ENCODE data around the gene PTAR1.

Gene PTAR1

GRCh38 chr9:69671879-69672595 is 87.8 kb downstream of the PTAR1 start, which contains the start of gene APBA1:
Gene APBA1, minus strand, starts transcription at chr9:69672371.
- DNase-seq (peak; percentile 38 to 45), ATAC-seq (peak; percentile 54)
- Mint-ChIP-seq H3K27ac (peak within 1 kb of the TSS in 1 of 2 donors; percentile 11), H3K4me1 (peaks cover 24% of the 10 kb centered on the region), H3K9me3 (no peaks in the 10 kb centered on the region), H3K27me3 (peaks cover 26% of the 10 kb centered on the region), H3K4me3 (peak within 1 kb of the TSS; percentile 82 to 86)

GRCh38 chr9:69671311-69671878 is 88.4 kb downstream of the PTAR1 start:
- Mint-ChIP-seq H3K4me1 (peaks cover 24% of the 10 kb centered on the region), H3K27me3 (peaks cover 26% of the 10 kb centered on the region), H3K9me3 (no peaks in the 10 kb centered on the region), H3K4me3 (peak overlapping the region; percentile 49 to 59), H3K27ac (no peak overlapping the region)
- no peak for DNase-seq
- ATAC-seq: no peak

GRCh38 chr9:69667306-69667705 is 92.5 kb downstream of the PTAR1 start:
- DNase-seq (no peak), ATAC-seq (no peak)
- Mint-ChIP-seq H3K27ac (no peak overlapping the region), H3K27me3 (peaks cover 20% of the 10 kb centered on the region), H3K9me3 (no peaks in the 10 kb centered on the region), H3K4me1 (peaks cover 6% of the 10 kb centered on the region), H3K4me3 (no peak overlapping the region)

GRCh38 chr9:69660304-69660703 is 99.5 kb downstream of the PTAR1 start:
- DNase-seq: no peak
- no peak overlapping the region for H3K27ac Mint-ChIP-seq
- H3K4me1 Mint-ChIP-seq: no peaks in the 10 kb centered on the region
- no peak overlapping the region for H3K4me3 Mint-ChIP-seq
- no peak for ATAC-seq
- no peaks in the 10 kb centered on the region for H3K9me3 Mint-ChIP-seq
- peaks cover 20% of the 10 kb centered on the region for H3K27me3 Mint-ChIP-seq

Data from stimulated activated naive CD8-positive, alpha-beta T cell treated with anti-CD3 and anti-CD28 coated beads, Interleukin-15, amount 100 ng/mL, for 72 hours (primary cell).